ENCODE results near the gene RGS6.

The RGS6 gene

GRCh38 chr14:72094844-72095582 is 162.8 kb downstream of the RGS6 start:
- DNase-seq, result no peak

DNA sequence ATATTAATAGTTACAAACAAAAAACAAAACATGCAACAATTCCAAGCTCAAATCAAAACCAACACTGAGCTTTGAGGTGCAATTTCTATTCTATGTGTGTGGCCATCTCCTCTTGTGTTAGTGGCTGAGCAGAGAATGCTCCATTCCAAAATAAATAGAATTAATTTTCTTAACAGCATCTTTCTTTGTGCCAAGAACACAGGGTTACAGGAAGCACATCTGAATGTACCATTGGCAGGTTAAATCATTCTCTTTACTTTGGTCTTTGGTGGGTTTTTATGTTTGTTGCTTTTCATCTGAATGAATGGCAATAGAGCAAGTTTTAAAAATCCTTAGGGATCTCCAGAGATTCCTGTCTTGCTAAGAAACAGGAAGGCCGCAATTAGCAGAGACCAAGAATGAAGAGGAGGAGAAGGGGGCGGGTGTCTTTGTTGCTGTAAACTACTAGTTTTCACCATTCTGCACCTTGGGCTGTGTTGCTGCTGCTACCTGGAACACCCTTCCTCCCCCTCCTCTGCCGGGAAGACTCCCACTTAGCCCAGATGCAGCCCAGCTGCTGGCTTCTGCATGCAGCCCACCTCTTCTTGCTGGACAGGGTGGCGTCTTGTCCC is 165.0 kb downstream of the RGS6 start:
- DNase-seq, result no peak

GRCh38 chr14:72098210-72098609 is 166.0 kb downstream of the RGS6 start:
- no peak for DNase-seq

DNA sequence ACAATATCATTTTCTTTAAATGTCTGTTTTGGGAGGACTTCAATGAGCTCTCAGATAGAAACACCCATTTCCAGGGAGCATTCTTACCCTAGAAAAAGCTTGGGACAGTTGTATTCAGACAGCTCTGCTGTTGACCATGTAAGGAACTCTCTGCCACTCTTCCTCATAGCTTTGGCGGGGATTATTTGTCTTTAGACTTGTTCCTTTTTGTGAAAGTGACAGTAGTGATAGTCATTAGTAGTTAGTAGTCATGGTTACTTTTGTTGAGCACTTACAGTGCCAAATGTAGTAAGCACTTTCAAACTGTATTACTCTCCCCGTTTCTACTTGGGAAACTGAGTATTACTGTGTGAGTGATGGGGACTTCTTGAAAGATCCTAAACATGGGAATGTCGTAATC is 167.3 kb downstream of the RGS6 start:
- DNase-seq, result no peak

GRCh38 chr14:72104011-72104613 is 171.9 kb downstream of the RGS6 start:
- DNase-seq, result no peak

GRCh38 chr14:72111911-72112310 is 179.7 kb downstream of the RGS6 start:
- DNase-seq, result no peak

DNA sequence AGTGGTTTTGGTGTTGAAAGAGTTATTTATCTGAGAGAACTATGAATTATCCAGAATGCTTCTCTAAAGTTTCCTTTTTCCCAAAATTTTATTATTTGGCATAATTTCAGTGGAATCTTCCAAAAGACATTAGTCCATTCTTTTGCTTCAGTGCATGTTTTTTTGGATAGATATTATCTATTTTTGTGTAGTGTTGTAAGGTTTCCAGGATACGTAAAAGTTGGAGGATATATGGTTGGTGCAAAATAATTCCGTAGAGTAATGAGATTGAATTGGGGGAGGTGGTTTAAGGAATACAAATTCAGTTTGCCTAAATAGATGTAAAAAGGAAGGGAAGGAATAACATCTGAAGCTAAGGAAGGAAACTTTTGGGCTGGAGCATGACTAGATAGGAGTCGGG is 186.6 kb downstream of the RGS6 start:
- no peak for DNase-seq

- no peak for DNase-seq
Measured at GRCh38 chr14:72120315-72120714, 188.1 kb downstream of the RGS6 start.

DNA sequence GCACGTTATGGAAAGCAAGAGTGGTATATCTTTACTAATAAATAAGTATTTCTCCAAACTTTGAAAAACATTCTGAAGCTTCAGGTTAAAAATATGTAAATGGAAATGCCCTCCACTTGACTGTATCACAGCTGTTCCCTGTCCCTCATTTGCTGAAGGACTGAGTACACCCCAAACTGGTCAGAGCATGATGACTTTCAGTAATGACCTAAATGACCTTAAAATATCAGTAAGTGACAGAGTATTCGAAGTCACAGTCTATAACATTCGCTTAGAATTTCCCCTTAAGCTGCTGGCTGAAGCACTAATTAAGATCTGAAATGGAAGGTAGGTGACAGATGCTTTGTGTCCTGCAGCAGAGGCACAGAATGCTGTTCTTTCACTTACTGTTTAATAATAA is 191.5 kb downstream of the RGS6 start:
- no peak for DNase-seq

GRCh38 chr14:72124171-72124570 is 191.9 kb downstream of the RGS6 start:
- no peak for DNase-seq

DNA sequence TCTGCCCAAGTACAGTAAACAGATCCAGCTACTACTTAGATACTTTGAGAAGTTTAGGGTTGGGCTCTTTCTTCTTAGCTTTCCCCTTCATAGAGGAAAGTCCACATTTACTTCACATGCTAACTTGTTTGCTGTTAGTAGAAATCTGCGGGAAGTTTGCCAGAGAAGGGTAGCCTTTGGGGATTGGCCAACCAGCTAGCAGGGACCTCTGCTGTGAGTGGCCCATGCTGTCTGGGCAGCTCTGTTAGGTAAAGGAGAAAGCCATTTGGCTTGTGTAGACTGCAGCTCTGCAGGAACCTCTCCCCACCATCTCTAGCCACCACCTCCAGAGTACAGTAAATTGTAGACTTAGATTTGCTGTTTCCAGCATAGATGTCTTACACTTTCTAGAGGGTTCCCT is 193.9 kb downstream of the RGS6 start:
- DNase-seq, result no peak

DNA sequence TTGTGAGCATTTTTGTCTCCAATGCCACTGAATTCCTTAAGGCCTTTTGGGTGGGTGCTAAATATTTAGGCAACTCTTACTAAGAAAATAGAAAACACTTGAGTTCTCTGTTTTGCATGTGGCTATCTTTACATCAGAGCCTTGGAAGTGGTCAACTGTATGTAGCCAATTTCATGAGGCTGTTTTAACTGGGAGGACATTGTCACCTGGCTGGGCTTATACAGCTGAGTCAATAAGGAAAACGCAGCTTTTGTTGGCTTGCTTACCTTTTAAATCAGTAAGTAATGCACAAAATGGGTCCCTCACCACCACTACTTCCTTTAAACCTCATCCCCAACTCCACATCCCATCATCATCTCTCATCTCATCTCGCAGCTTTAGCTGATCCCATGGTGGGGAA is 194.3 kb downstream of the RGS6 start:
- DNase-seq, result no peak

DNA sequence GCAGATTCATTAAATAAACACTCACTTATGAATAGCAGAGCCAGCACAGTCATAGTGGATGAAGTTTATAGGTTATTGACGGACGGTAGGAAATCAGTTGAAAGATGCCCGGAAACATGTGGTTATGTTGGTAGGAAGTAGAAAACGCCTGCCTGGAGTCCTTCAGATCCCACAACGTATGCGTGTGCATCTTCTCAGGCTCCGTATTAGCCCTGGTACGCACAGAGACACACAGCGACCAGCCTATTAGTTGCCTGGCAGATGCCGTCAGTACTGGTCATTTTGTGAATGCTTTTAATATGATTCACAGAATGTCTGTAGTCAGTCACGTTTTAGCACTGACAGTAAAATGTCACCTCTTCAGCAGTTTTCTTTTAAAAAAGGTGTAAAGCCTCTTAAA is 196.4 kb downstream of the RGS6 start:
- DNase-seq, result no peak

DNA sequence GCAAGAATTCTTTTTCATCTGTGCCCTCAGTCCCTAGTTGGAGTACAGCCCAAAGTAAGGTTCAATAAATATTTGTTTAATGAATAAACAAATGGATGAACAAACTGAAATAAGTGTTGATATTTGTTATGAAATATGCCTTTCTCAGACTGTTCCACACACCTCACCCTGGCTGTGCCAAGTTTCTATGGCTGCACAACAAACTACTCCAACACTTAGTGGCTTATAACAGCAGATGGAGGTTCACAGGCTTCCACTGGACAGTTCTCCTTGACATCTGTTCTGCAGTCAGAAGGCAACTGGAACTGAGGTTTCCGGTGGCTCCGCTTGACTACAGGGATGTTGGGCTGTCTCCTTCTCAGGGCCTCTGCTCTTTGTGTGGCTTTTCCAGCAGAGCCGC is 197.1 kb downstream of the RGS6 start:
- DNase-seq, result no peak

DNA sequence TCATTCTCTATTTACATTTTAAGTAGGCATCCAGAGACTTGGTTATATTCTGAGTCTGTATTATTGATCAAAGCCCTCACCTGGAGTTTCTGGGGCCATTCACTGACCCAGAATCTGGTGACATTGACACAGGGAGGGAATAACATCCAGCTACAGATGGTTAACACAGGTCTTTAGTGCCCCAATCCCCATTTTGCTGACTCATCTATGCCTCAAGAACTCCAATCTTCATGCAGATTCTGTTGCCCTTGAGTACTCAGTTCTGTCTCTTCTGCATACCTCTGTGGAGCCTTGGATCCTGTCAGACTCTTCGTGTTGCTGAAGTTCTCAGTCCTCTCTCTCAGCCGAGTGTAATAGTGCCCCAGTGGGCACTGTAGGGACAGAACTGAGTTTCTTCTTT is 208.9 kb downstream of the RGS6 start:
- no peak for DNase-seq

DNA sequence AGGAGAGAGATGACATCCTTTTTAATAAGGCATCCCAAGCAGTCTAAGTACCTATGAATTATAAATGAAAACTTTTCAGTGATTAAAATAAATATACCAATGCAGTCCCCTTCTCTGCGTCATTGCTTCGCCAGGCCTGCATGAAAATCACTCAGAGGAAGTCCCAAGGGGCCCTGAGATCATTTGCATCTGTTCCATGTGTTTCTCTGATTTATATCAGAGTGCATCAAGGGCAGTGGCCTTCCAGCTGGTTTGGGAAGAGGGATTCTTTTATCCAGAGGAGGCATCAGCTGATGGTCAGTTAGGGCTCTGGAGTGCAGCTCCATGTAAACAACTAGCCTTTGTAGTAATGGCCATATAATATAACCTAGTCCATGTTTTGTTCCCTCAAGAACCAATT is 210.1 kb downstream of the RGS6 start:
- DNase-seq, result no peak

GRCh38 chr14:72146241-72146640 is 214.0 kb downstream of the RGS6 start:
- DNase-seq, result no peak

DNA sequence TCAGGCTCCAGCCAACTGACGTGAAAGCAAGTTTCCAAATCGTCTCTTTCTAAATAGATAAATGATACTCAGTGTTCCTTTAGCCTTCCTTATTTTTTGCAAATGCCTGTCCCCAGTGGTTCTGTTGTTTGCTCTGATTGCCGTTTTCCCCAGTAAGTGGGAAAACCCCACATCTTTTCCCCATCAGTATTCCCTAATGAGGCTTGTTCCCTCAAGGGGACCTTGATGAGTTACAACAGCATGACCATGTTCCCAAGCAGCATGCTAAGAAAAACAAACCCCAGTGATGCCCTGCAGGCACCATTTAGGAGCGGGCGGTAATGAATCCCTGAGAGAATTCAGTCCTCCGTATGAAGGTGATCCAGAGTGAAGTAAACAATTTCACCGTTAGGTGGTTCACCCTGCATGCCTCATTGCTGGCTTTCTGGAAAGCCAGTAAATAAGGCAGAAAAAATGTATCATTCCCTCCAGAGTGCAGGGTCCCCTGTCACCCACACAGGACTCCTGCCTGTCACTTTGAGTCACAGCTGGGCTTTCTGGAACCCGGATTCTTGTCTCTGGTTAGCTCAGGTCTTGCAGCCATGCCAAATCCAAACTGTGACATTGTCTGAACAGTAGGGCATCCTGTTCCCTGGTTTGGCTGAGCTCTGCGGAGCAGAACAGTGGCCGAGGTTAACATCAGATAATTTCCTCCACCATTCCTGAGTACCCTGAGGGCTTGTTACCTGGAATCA is 222.6 kb downstream of the RGS6 start:
- DNase-seq, result no peak

DNA sequence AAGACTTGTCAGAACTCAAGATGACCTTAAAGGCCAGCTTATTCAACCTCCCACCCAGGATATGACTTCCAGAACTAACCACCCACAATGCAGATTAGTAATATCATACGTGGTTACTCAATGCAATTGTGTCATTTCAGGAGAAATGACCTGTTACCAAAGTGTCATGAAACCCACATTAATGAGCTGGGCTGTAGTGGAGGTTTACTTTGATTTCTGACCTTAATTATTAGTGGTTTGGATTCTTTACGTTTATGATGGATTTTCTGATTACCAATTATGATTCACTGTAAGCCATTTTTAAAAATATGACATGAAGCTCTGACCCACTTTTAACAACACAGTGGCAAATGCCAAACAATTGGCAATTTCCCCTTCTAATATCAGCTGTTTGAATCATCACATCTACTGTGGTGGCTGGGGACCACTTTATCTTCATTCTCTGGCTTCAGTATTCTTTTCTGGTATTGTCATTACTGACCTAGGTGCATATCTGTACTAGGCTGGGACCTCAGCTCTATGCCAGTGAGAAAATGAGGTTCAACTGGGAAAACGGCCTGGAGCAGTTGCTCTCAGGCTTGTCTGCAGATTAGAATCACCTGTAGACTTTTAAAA is 223.3 kb downstream of the RGS6 start:
- no peak for DNase-seq

GRCh38 chr14:72164420-72165228 is 232.4 kb downstream of the RGS6 start:
- no peak for DNase-seq

DNA sequence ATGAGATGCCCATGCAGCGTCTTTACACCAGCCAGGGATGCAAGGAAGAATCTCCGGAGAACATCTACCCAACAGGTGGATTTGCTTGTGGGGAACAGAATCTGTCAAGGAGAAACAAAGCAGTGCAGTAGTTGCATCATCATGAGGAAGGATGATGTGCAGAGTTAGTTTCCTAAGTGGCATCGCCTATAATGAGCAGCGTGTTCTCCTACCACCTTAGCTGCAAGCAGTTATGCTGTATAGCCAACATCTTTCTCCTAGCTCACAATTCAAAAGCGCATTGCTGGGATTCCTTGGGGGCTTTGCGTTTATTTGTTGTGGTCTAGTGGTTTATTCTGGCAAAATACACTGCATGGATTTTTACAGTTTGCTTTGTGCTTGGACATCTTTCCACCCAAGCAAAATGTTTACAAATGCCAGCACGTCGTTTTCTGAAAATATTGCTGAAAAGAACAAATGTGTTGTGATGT is 233.0 kb downstream of the RGS6 start:
- DNase-seq, result no peak

DNA sequence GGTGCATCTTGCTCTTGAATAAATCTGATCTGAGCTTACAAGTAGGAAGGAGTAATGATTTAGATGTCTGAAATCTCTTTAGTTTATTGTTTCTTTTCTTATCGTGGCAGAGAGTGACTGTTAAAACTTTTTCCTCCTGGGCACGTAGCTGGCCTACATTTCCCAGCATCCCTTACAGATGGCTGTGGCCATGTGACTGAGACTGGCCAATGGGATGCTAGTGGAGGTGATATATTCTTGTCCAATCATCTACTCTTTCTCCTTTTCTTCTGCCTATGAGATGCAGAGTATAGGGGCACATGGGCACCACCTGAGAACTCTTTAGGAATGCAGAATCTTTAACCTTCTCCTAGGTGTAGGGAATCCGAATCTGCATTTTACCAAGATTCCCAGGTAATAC is 237.3 kb downstream of the RGS6 start:
- DNase-seq, result no peak

All from activated effector memory CD4-positive, alpha-beta T cell treated with Interleukin-2 at 50 U/mL for 16 hours (primary cell).